Adrenal gland (tissue), 5 donors: Measurements from ENCODE around the gene C16orf96.

Experiments used
- POLR2A ChIP-seq, 2 donors: fragments of 450-650 bp; IDR thresholded peaks; one replicate each; pipeline ENCODE4 v1.6.1; 2017; ENCODE audit warnings: antibody characterized with exemption in 2 of 2, mild to moderate bottlenecking in 2 of 2, moderate library complexity in 1 of 2
- TF ChIP-seq, protein P1 (sequence below), 6 experiments: fragments of 450-650 bp in 4 of 6; fragments of 200-600 bp in 2 of 6; sonication (generic) in 1 of 6; IDR thresholded peaks; 1 replicate in 5 of 6; 2 replicates in 1 of 6; pipeline versions ENCODE4 v1.5.1 to v1.8.0; 2016 to 2021; ENCODE audit warnings: antibody characterized with exemption in 6 of 6, mild to moderate bottlenecking in 2 of 6, moderate library complexity in 1 of 6
- donor health status: DM: no; HTN: no; CAD: no.

DNA sequence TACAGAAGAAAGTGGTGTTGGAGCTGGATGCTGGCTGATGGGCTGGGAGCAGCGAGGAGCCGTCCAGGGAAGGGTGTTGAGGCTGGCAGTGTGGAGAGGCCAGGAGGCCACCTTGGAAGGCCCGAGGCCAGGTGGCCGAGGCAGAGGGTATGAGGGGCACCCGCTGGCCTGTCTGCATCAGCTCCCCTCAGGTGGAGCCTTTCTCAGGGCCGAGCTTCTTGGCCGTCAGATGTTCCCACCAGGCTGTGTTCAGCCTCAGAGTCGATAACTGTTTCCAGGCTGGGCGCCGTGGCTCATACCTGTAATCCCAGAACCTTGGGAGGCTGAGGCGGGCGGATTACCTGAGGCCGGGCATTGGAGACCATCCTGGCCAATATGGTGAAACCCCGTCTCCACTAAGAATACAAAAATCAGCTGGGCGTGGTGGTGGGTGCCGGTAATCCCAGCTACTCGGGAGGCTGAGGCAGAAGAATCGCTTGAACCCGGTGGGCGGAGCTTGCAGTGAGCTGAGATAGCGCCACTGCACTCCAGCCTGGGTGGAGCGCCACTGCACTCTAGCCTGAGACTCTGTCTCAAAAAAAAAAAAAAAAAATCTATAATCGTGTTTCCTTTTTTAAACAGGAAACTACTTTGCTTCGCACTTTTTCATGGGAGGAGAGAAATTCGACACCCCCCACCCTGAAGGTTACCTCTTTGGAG, 93.8 kb downstream of the C16orf96 start:
- TF ChIP-seq, protein P1, sequence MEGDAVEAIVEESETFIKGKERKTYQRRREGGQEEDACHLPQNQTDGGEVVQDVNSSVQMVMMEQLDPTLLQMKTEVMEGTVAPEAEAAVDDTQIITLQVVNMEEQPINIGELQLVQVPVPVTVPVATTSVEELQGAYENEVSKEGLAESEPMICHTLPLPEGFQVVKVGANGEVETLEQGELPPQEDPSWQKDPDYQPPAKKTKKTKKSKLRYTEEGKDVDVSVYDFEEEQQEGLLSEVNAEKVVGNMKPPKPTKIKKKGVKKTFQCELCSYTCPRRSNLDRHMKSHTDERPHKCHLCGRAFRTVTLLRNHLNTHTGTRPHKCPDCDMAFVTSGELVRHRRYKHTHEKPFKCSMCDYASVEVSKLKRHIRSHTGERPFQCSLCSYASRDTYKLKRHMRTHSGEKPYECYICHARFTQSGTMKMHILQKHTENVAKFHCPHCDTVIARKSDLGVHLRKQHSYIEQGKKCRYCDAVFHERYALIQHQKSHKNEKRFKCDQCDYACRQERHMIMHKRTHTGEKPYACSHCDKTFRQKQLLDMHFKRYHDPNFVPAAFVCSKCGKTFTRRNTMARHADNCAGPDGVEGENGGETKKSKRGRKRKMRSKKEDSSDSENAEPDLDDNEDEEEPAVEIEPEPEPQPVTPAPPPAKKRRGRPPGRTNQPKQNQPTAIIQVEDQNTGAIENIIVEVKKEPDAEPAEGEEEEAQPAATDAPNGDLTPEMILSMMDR (IDR thresholded peaks at IDR 0.05): no peak
- no peak for TF ChIP-seq POLR2A (IDR thresholded peaks at IDR 0.05)
